ENCODE results near the gene MYRF.

Gene MYRF

GRCh38 chr11:61799665-61800284 lies 47.3 kb downstream of the MYRF start:
- no peak for DNase-seq

GRCh38 chr11:61800331-61801281 lies 48.2 kb downstream of the MYRF start:
- DNase-seq = no peak

GRCh38 chr11:61802605-61803004 lies 50.2 kb downstream of the MYRF start:
- DNase-seq = no peak

- no peak for DNase-seq
Measured at GRCh38 chr11:61803889-61804647, 51.6 kb downstream of the MYRF start.

GRCh38 chr11:61805146-61805545 lies 52.7 kb downstream of the MYRF start:
- DNase-seq = no peak

- DNase-seq = no peak
Measured at GRCh38 chr11:61806785-61807184, 54.3 kb downstream of the MYRF start.

- DNase-seq = no peak
Measured at GRCh38 chr11:61810671-61811175, 58.3 kb downstream of the MYRF start.

GRCh38 chr11:61811831-61812230 lies 59.4 kb downstream of the MYRF start:
- no peak for DNase-seq

GRCh38 chr11:61812736-61813411 lies 60.4 kb downstream of the MYRF start:
- no peak for DNase-seq

- no peak for DNase-seq
Measured at GRCh38 chr11:61814247-61814957, 62.0 kb downstream of the MYRF start.

- DNase-seq = peak; percentile 4
Measured at GRCh38 chr11:61814958-61815789, 62.7 kb downstream of the MYRF start.

- peak; percentile 39 for DNase-seq
Measured at GRCh38 chr11:61815790-61816735, 63.6 kb downstream of the MYRF start.

- peak; percentile 56 for DNase-seq
Measured at GRCh38 chr11:61816736-61817455, 64.5 kb downstream of the MYRF start, which contains the start of gene FADS1. TSS of gene FADS1 (minus strand) at chr11:61817003. CDS start at chr11:61816929, 74 bp downstream.

GRCh38 chr11:61817471-61818202 lies 65.2 kb downstream of the MYRF start:
- no peak for DNase-seq

GRCh38 chr11:61820174-61820573 lies 67.7 kb downstream of the MYRF start:
- DNase-seq = no peak

- no peak for DNase-seq
Measured at GRCh38 chr11:61826930-61827570, 74.6 kb downstream of the MYRF start.

GRCh38 chr11:61827571-61828378 lies 75.3 kb downstream of the MYRF start, which contains the start of gene FADS2:
TSS of gene FADS2 (plus strand) at chr11:61828300. CDS start at chr11:61828391, 91 bp downstream.
- DNase-seq = peak; percentile 45

Data from central memory CD4-positive, alpha-beta T cell (primary cell).